Measurements from ENCODE around the gene PDCD11.

- TF ChIP-seq POLR2A (IDR thresholded peaks at IDR 0.05) = no peak
- no peak for TF ChIP-seq CTCF (IDR thresholded peaks at IDR 0.05)
- no peak for TF ChIP-seq POLR2AphosphoS5 (IDR thresholded peaks at IDR 0.05)
These were observed 21.2 kb downstream of the PDCD11 start for GRCh38 chr10:103417601-103418000.

All from stomach (tissue), 4 donors.